DND-41 (cell line): ENCODE results near the gene AGO3.

Experiments used
- CTCF ChIP-seq: IDR thresholded peaks from 2 replicates; pipeline ENCODE4 v1.5.1; 2012; ENCODE audit warnings: borderline replicate concordance, low read length, moderate library complexity, mild to moderate bottlenecking; ENCODE audit not compliant: poor library complexity, severe bottlenecking; ENCODE audit errors: extremely low read depth
- EZH2 ChIP-seq: IDR thresholded peaks from 3 replicates; pipeline ENCODE4 v1.6.1; 2012; ENCODE audit warnings: borderline replicate concordance, low read depth, mild to moderate bottlenecking, moderate library complexity, low read length, inconsistent platforms; ENCODE audit not compliant: severe bottlenecking

- TF ChIP-seq CTCF (no peak), EZH2 (no peak)
Measured at GRCh38 chr1:36080801-36081200, 149.9 kb downstream of the AGO3 start.
